Measurements from ENCODE around the gene MUC5B. TPM values are rescaled to one million over a fixed set of nuclear protein-coding genes. Genes with fewer than 3 reads are reported as not detected.

The MUC5B gene
- total and polyA plus RNA-seq, 2 experiments from 2014 or later = not detected

DNA sequence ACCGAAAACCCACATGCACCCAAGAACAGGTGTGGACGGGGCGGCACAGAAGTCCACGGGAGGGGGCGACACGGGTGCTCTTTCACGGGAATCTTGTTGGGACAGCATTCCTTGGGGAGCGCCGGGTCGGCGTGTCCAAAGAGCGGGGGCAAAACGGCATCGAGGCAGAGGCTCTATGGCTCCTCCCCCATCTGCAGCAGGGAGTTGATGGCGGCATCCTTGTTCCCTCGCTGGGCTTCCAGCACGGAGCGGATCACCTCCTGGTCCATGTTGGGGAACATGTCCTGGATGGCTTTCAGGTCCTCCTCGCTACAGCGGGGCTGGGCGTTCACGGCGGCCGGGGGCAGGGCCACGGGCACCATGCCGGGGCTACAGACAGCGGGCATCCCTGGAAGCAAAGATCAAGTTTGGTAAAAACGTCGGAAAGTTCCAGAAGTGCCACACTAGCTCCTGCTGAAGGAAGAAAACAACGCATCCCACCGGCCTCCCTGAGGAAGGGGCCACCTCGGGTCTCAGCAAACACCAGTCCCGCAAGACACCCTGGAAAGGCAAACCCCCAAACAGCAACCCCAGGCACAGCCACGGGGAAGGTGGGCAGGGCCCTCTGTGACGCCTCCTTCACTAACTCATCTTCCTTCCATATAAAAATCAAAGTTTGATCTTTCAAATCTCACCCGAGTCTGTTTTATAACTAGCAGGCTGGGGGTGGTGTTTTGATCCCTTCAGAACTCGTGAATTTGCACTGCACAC is 54.2 kb downstream of the MUC5B start:
- DNase-seq = no peak
- no peak for TF ChIP-seq EZH2phosphoT487 (IDR thresholded peaks at IDR 0.05; ENCODE audit: insufficient read depth, low read depth)
- no peak for TF ChIP-seq EZH2 (IDR thresholded peaks at IDR 0.05; ENCODE audit: insufficient read depth, poor library complexity, severe bottlenecking)
- no peaks in the 10 kb centered on the region for H3F3A ChIP-seq (ENCODE audit: insufficient read depth)
- no peaks in the 10 kb centered on the region for H3K27me3 ChIP-seq (replicated peaks; ENCODE audit: insufficient read depth)
- H3K4me2 ChIP-seq (ENCODE audit: unreplicated experiment) = no peak overlapping the region
- no peaks in the 10 kb centered on the region for H3K36me3 ChIP-seq (ENCODE audit: low read depth)
- no peaks in the 10 kb centered on the region for H4K20me1 ChIP-seq (ENCODE audit: insufficient read depth)
- H3K27ac ChIP-seq = no peak overlapping the region
- no peak overlapping the region for H3K9ac ChIP-seq
- in situ Hi-C loops (cut with MboI) = no loop called here
- 89 to 95% methylated on average over 20 to 37 of the region's 37 CpGs for WGBS, 2 experiments (ENCODE audit: low coverage in 1 of 2, low lambda C conversion rate in 2 of 2, missing lambda C conversion rate in 2 of 2)
- H3K9me2 ChIP-seq (ENCODE audit: insufficient read depth) = no peaks in the 10 kb centered on the region
- no peak overlapping the region for H3K4me3 ChIP-seq
- no peak overlapping the region for H2AFZ ChIP-seq
- 0 out of 2 replicates have a peak, but pooled peaks cover 5% of the 10 kb centered on the region for H3K4me1 ChIP-seq (ENCODE audit: insufficient read depth)
- no peaks in the 10 kb centered on the region for H3K79me2 ChIP-seq (ENCODE audit: insufficient read depth)
- H3K9me3 ChIP-seq (ENCODE audit: low read depth) = no peaks in the 10 kb centered on the region

DNA sequence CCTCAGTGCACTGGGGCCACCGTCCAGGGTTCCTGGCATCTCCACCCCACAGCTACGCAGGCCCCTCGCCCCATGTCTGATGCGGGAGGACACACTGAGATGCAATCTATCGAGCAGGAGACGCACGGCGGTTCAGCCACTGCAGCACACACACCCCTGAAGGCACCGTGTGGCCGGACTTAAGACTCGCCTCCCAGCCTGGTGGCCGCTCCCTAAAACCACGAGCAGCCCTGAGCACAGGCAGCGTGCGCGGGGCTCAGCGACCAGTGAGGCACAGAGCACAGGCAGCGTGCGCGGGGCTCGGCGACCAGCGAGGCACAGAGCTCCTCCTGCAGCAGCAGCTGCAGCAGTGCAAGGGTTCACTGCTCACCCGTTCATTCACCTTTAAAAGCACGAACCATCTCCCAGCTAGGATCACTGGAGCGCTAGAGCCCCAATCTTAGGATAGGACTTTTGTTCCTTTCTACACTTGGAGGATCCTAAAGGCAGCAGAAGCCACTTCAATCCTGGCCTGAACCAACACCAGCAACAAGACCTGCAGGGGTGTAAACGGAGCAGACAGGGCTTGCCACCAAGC is 55.2 kb downstream of the MUC5B start:
- Histone ChIP-seq H3K27me3 (replicated peaks; ENCODE audit: insufficient read depth) (no peaks in the 10 kb centered on the region), H3K4me1 (ENCODE audit: insufficient read depth) (0 out of 2 replicates have a peak, but pooled peaks cover 6% of the 10 kb centered on the region), H3K27ac (no peak overlapping the region), H2AFZ (no peak overlapping the region), H3F3A (ENCODE audit: insufficient read depth) (no peaks in the 10 kb centered on the region), H3K9me2 (ENCODE audit: insufficient read depth) (no peaks in the 10 kb centered on the region), H3K9ac (no peak overlapping the region), H3K36me3 (ENCODE audit: low read depth) (no peaks in the 10 kb centered on the region), H3K4me3 (no peak overlapping the region), H4K20me1 (ENCODE audit: insufficient read depth) (no peaks in the 10 kb centered on the region), H3K9me3 (ENCODE audit: low read depth) (no peaks in the 10 kb centered on the region), H3K79me2 (ENCODE audit: insufficient read depth) (no peaks in the 10 kb centered on the region), H3K4me2 (ENCODE audit: unreplicated experiment) (no peak overlapping the region)
- 92 to 97% methylated on average over 22 to 27 of the region's 27 CpGs for WGBS, 2 experiments (ENCODE audit: low coverage in 1 of 2, low lambda C conversion rate in 2 of 2, missing lambda C conversion rate in 2 of 2)
- no peak for DNase-seq
- in situ Hi-C loops (cut with MboI) = no loop called here
- TF ChIP-seq EZH2phosphoT487 (IDR thresholded peaks at IDR 0.05; ENCODE audit: insufficient read depth, low read depth) = no peak
- TF ChIP-seq EZH2 (IDR thresholded peaks at IDR 0.05; ENCODE audit: insufficient read depth, poor library complexity, severe bottlenecking) = no peak

DNA sequence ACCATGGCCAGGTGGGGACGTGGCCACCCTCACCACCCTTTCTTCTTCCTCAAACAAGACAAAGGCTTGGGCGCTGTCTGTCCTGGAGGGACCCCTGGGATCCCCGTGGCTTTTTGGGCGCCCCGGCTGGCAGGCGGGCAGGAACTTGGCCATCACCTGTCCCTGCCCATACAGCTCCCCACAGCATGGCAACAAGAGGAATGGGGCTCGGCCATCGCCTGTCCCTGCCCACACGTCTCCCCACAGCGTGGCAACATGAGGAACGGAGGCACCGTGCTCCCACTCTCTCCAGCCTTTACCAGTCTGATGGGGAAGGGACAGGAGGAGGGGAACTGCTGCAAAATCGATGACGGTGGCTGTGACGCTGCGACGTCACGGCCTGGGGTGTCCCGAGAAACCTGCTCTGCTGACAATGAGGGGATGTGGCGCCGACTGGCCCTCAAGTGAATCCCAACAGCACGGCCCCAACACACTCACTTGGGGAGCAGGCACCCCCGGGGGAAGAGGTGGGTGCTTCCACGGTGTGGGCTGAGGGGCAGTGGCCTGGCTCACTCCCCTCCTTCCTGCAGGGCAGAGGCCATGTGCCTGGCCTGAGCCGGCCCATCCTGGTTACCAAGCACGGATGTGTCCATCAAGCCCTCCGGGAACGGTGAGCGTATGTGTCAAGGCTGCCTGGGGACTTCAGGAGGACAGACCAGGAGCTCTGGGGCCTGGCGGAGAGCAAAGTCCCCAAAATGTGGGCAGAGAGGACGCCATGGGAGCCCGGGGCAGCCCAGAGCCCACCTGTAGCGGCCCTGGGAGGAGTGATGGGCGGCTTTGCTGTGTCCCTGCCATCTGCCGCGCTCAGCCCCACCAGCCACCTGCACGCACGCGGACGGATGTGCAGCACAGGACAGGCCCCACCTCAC is 56.2 kb downstream of the MUC5B start:
- H3K27ac ChIP-seq = no peak overlapping the region
- H3K9ac ChIP-seq = no peak overlapping the region
- TF ChIP-seq EZH2phosphoT487 (IDR thresholded peaks at IDR 0.05; ENCODE audit: insufficient read depth, low read depth) = no peak
- TF ChIP-seq EZH2 (IDR thresholded peaks at IDR 0.05; ENCODE audit: insufficient read depth, poor library complexity, severe bottlenecking) = no peak
- H3K36me3 ChIP-seq (ENCODE audit: low read depth) = no peaks in the 10 kb centered on the region
- no peaks in the 10 kb centered on the region for H4K20me1 ChIP-seq (ENCODE audit: insufficient read depth)
- no peak overlapping the region for H3K4me2 ChIP-seq (ENCODE audit: unreplicated experiment)
- H3K79me2 ChIP-seq (ENCODE audit: insufficient read depth) = no peaks in the 10 kb centered on the region
- in situ Hi-C loops (cut with MboI) = no loop called here
- no peaks in the 10 kb centered on the region for H3F3A ChIP-seq (ENCODE audit: insufficient read depth)
- DNase-seq = no peak
- no peak overlapping the region for H2AFZ ChIP-seq
- H3K9me3 ChIP-seq (ENCODE audit: low read depth) = no peaks in the 10 kb centered on the region
- no peaks in the 10 kb centered on the region for H3K9me2 ChIP-seq (ENCODE audit: insufficient read depth)
- 94 to 97% methylated on average over 38 to 40 of the region's 40 CpGs for WGBS, 2 experiments (ENCODE audit: low coverage in 1 of 2, low lambda C conversion rate in 2 of 2, missing lambda C conversion rate in 2 of 2)
- no peaks in the 10 kb centered on the region for H3K27me3 ChIP-seq (replicated peaks; ENCODE audit: insufficient read depth)
- 0 out of 2 replicates have a peak, but pooled peaks cover 6% of the 10 kb centered on the region for H3K4me1 ChIP-seq (ENCODE audit: insufficient read depth)
- no peak overlapping the region for H3K4me3 ChIP-seq

DNA sequence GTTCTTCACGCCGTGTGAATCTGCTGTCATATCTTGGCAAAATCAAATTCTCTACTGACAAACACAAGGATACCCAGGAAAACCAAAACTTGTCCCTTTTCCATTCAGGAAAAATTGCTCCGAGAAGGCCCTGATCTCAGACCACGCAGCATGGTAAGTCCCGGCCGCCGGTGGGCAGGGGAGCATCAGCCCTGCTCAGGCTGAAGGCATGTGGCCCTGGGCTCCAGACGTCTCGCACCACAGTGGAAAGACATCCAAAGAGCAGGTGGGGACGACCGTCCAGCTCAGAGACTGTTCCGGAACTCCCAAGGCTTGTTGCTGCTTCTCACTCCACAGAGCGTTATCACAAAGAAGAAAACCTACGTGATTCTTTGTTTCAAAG is 56.8 kb downstream of the MUC5B start:
- WGBS, 2 experiments (ENCODE audit: low coverage in 1 of 2, low lambda C conversion rate in 2 of 2, missing lambda C conversion rate in 2 of 2) = 91 to 93% methylated on average over 14 of the region's 14 CpGs
- H3K4me2 ChIP-seq (ENCODE audit: unreplicated experiment) = no peak overlapping the region
- no peaks in the 10 kb centered on the region for H3K36me3 ChIP-seq (ENCODE audit: low read depth)
- no peak for TF ChIP-seq EZH2phosphoT487 (IDR thresholded peaks at IDR 0.05; ENCODE audit: insufficient read depth, low read depth)
- no peak for TF ChIP-seq EZH2 (IDR thresholded peaks at IDR 0.05; ENCODE audit: insufficient read depth, poor library complexity, severe bottlenecking)
- H3K9ac ChIP-seq = no peak overlapping the region
- 0 out of 2 replicates have a peak, but pooled peaks cover 6% of the 10 kb centered on the region for H3K4me1 ChIP-seq (ENCODE audit: insufficient read depth)
- H3K9me3 ChIP-seq (ENCODE audit: low read depth) = no peaks in the 10 kb centered on the region
- no peak for DNase-seq
- no peaks in the 10 kb centered on the region for H3K9me2 ChIP-seq (ENCODE audit: insufficient read depth)
- no peaks in the 10 kb centered on the region for H3K27me3 ChIP-seq (replicated peaks; ENCODE audit: insufficient read depth)
- no peak overlapping the region for H2AFZ ChIP-seq
- no peak overlapping the region for H3K27ac ChIP-seq
- in situ Hi-C loops (cut with MboI) = no loop called here
- H3K4me3 ChIP-seq = no peak overlapping the region
- no peaks in the 10 kb centered on the region for H3F3A ChIP-seq (ENCODE audit: insufficient read depth)
- H3K79me2 ChIP-seq (ENCODE audit: insufficient read depth) = no peaks in the 10 kb centered on the region
- H4K20me1 ChIP-seq (ENCODE audit: insufficient read depth) = no peaks in the 10 kb centered on the region
